T-helper 2 cell treated with Interferon-gamma antibody and Interleukin-4, amounts not matched to agents 5 μg/mL and 100 μg/mL, for 36 hours (primary cell): Measurements from ENCODE around the gene INPP4B.

Experiments used
- DNase-seq: peaks from one replicate; pipeline ENCODE4 v3.0.0; 2021; ENCODE audit warnings: low spot score
- H3K27ac Mint-ChIP-seq: one replicate; pipeline ENCODE4 v1.8.0; 2021; ENCODE audit warnings: mild to moderate bottlenecking, mixed read lengths
- H3K27me3 Mint-ChIP-seq: one replicate; pipeline ENCODE4 v1.8.0; 2021; ENCODE audit warnings: low read depth, mixed read lengths
- H3K36me3 Mint-ChIP-seq: one replicate; pipeline ENCODE4 v1.8.0; 2021; ENCODE audit warnings: low read depth, mixed read lengths
- H3K4me1 Mint-ChIP-seq: one replicate; pipeline ENCODE4 v1.8.0; 2021; ENCODE audit warnings: low read depth, mixed read lengths
- H3K4me3 Mint-ChIP-seq: one replicate; pipeline ENCODE4 v1.8.0; 2022; ENCODE audit warnings: mild to moderate bottlenecking, moderate library complexity, mixed read lengths
- H3K9me3 Mint-ChIP-seq: one replicate; pipeline ENCODE4 v1.8.0; 2021; ENCODE audit warnings: mixed read lengths

INPP4B gene

GRCh38 chr4:142846729-142847596 is 862 bp upstream of the INPP4B start:
- DNase-seq = peak; percentile 58
- Mint-ChIP-seq H3K27me3 (peaks cover 34% of the 10 kb centered on the region), H3K36me3 (no peaks in the 10 kb centered on the region), H3K4me1 (peaks cover 19% of the 10 kb centered on the region), H3K27ac (no peak overlapping the region), H3K4me3 (peak overlapping the region; percentile 89), H3K9me3 (no peaks in the 10 kb centered on the region)

- Mint-ChIP-seq H3K36me3 (no peaks in the 10 kb centered on the region), H3K9me3 (no peaks in the 10 kb centered on the region), H3K4me1 (peaks cover 21% of the 10 kb centered on the region), H3K4me3 (peak overlapping the region; percentile 89), H3K27me3 (peaks cover 34% of the 10 kb centered on the region), H3K27ac (peak overlapping the region; percentile 63)
- DNase-seq = no peak
Measured at GRCh38 chr4:142845293-142846107, 601 bp downstream of the INPP4B start.

- Mint-ChIP-seq H3K27ac (no peak overlapping the region), H3K9me3 (no peaks in the 10 kb centered on the region), H3K4me3 (peak overlapping the region; percentile 89)
Measured at GRCh38 chr4:142844782-142845181, 1.3 kb downstream of the INPP4B start.

GRCh38 chr4:142840516-142841123 is 5.5 kb downstream of the INPP4B start:
- Mint-ChIP-seq H3K36me3 (no peaks in the 10 kb centered on the region), H3K4me1 (peaks cover 18% of the 10 kb centered on the region), H3K27me3 (peaks cover 11% of the 10 kb centered on the region), H3K27ac (no peak overlapping the region), H3K4me3 (no peak overlapping the region), H3K9me3 (no peaks in the 10 kb centered on the region)
- no peak for DNase-seq

More at GRCh38 chr4:142844782-142845181, 1.3 kb downstream of the INPP4B start:
- Mint-ChIP-seq H3K36me3 (no peaks in the 10 kb centered on the region), H3K4me1 (peaks cover 21% of the 10 kb centered on the region), H3K27me3 (peaks cover 34% of the 10 kb centered on the region)
- no peak for DNase-seq

GRCh38 chr4:142838778-142839177 is 7.3 kb downstream of the INPP4B start:
- Mint-ChIP-seq H3K4me1 (peaks cover 7% of the 10 kb centered on the region), H3K4me3 (no peak overlapping the region), H3K36me3 (no peaks in the 10 kb centered on the region), H3K27me3 (no peaks in the 10 kb centered on the region), H3K27ac (no peak overlapping the region), H3K9me3 (no peaks in the 10 kb centered on the region)
- no peak for DNase-seq

- Mint-ChIP-seq H3K36me3 (no peaks in the 10 kb centered on the region), H3K4me1 (no peaks in the 10 kb centered on the region), H3K9me3 (no peaks in the 10 kb centered on the region), H3K4me3 (no peak overlapping the region), H3K27ac (no peak overlapping the region), H3K27me3 (no peaks in the 10 kb centered on the region)
- no peak for DNase-seq
Measured at GRCh38 chr4:142832022-142832421, 14.1 kb downstream of the INPP4B start.

- Mint-ChIP-seq H3K27me3 (no peaks in the 10 kb centered on the region), H3K36me3 (no peaks in the 10 kb centered on the region)
Measured at GRCh38 chr4:142826503-142827241, 19.4 kb downstream of the INPP4B start.

GRCh38 chr4:142824368-142824767 is 21.7 kb downstream of the INPP4B start:
- Mint-ChIP-seq H3K9me3 (peaks cover 5% of the 10 kb centered on the region), H3K27me3 (no peaks in the 10 kb centered on the region), H3K36me3 (no peaks in the 10 kb centered on the region), H3K4me1 (peaks cover 2% of the 10 kb centered on the region), H3K4me3 (no peak overlapping the region), H3K27ac (no peak overlapping the region)
- DNase-seq = no peak

More at GRCh38 chr4:142826503-142827241, 19.4 kb downstream of the INPP4B start:
- H3K9me3 Mint-ChIP-seq = no peaks in the 10 kb centered on the region
- peaks cover 2% of the 10 kb centered on the region for H3K4me1 Mint-ChIP-seq
- no peak overlapping the region for H3K4me3 Mint-ChIP-seq
- H3K27ac Mint-ChIP-seq = no peak overlapping the region
- no peak for DNase-seq

- H3K9me3 Mint-ChIP-seq = peaks cover 5% of the 10 kb centered on the region
- H3K27me3 Mint-ChIP-seq = no peaks in the 10 kb centered on the region
- H3K4me3 Mint-ChIP-seq = no peak overlapping the region
- no peaks in the 10 kb centered on the region for H3K36me3 Mint-ChIP-seq
- peaks cover 2% of the 10 kb centered on the region for H3K4me1 Mint-ChIP-seq
- DNase-seq = no peak
- H3K27ac Mint-ChIP-seq = no peak overlapping the region
Measured at GRCh38 chr4:142823796-142824195, 22.3 kb downstream of the INPP4B start.

- Mint-ChIP-seq H3K36me3 (no peaks in the 10 kb centered on the region), H3K4me3 (no peak overlapping the region), H3K27ac (no peak overlapping the region), H3K4me1 (peaks cover 20% of the 10 kb centered on the region), H3K9me3 (peaks cover 5% of the 10 kb centered on the region), H3K27me3 (no peaks in the 10 kb centered on the region)
- no peak for DNase-seq
Measured at GRCh38 chr4:142818476-142818875, 27.6 kb downstream of the INPP4B start.

- H3K4me1 Mint-ChIP-seq = peaks cover 20% of the 10 kb centered on the region
- no peaks in the 10 kb centered on the region for H3K27me3 Mint-ChIP-seq
- H3K9me3 Mint-ChIP-seq = peaks cover 5% of the 10 kb centered on the region
- no peak overlapping the region for H3K27ac Mint-ChIP-seq
- H3K36me3 Mint-ChIP-seq = no peaks in the 10 kb centered on the region
- H3K4me3 Mint-ChIP-seq = peak overlapping the region; percentile 27
- DNase-seq = no peak
Measured at GRCh38 chr4:142818031-142818430, 28.1 kb downstream of the INPP4B start.

GRCh38 chr4:142817442-142817841 is 28.7 kb downstream of the INPP4B start:
- Mint-ChIP-seq H3K27me3 (no peaks in the 10 kb centered on the region), H3K4me3 (peak overlapping the region; percentile 44)

GRCh38 chr4:142815834-142816233 is 30.3 kb downstream of the INPP4B start:
- peaks cover 5% of the 10 kb centered on the region for H3K9me3 Mint-ChIP-seq
- no peak overlapping the region for H3K4me3 Mint-ChIP-seq
- peak; percentile 49 for DNase-seq
- no peak overlapping the region for H3K27ac Mint-ChIP-seq
- no peaks in the 10 kb centered on the region for H3K36me3 Mint-ChIP-seq
- H3K4me1 Mint-ChIP-seq = peaks cover 25% of the 10 kb centered on the region
- no peaks in the 10 kb centered on the region for H3K27me3 Mint-ChIP-seq

More at GRCh38 chr4:142817442-142817841, 28.7 kb downstream of the INPP4B start:
- DNase-seq = peak; percentile 68
- Mint-ChIP-seq H3K4me1 (peaks cover 20% of the 10 kb centered on the region), H3K36me3 (no peaks in the 10 kb centered on the region), H3K9me3 (peaks cover 5% of the 10 kb centered on the region), H3K27ac (peak overlapping the region; percentile 39)
